ENCODE measurements around the gene CSF1.

DNA sequence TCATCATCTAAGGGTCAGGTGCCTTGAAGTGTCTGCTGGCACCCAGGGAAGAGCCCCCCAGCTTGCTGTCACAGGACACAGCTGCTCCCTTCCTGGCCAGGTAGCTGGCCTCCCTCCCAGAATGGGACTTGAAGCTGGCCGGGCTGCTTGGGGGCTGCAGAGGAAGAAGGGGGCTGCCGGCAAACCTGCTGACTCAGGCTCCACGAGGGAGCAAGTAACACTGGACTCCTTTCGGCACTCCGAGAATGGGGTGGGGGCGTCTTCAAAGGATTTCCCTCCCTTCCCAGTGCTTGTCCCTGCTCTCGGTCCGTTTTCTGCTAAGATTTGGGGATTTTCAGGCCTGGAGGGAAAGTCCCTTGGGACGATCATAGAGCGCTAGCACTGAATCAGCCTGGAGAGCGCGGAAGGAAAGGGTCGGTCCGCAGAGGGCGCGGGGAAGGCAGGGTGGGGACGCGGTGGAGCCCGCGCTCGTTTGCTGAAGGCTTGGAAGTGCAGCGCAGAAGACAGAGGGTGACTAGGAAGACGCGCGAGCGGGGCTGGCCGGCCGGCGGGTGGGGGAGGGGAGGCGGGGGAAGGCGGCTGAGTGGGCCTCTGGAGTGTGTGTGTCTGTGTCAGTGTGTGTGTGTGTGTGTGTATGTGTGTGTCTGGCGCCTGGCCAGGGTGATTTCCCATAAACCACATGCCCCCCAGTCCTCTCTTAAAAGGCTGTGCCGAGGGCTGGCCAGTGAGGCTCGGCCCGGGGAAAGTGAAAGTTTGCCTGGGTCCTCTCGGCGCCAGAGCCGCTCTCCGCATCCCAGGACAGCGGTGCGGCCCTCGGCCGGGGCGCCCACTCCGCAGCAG is at the start of gene CSF1:
- TF ChIP-seq, protein P1, sequence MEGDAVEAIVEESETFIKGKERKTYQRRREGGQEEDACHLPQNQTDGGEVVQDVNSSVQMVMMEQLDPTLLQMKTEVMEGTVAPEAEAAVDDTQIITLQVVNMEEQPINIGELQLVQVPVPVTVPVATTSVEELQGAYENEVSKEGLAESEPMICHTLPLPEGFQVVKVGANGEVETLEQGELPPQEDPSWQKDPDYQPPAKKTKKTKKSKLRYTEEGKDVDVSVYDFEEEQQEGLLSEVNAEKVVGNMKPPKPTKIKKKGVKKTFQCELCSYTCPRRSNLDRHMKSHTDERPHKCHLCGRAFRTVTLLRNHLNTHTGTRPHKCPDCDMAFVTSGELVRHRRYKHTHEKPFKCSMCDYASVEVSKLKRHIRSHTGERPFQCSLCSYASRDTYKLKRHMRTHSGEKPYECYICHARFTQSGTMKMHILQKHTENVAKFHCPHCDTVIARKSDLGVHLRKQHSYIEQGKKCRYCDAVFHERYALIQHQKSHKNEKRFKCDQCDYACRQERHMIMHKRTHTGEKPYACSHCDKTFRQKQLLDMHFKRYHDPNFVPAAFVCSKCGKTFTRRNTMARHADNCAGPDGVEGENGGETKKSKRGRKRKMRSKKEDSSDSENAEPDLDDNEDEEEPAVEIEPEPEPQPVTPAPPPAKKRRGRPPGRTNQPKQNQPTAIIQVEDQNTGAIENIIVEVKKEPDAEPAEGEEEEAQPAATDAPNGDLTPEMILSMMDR (IDR thresholded peaks at IDR 0.05): no peak
- peak; percentile 66 for TF ChIP-seq POLR2A (IDR thresholded peaks at IDR 0.05)
- TF ChIP-seq POLR2AphosphoS5 (IDR thresholded peaks at IDR 0.05): peak; percentile 86 to 89 (median 87)

All from transverse colon (tissue), 4 donors.